GM12872 (cell line): ENCODE measurements around the gene LGALSL.

ENCODE experiments used
- TF ChIP-seq, protein P1 (sequence below): IDR thresholded peaks from 3 replicates; pipeline ENCODE4 v1.5.1; 2011; ENCODE audit warnings: low read depth, mild to moderate bottlenecking, low read length, moderate library complexity; ENCODE audit not compliant: insufficient read depth

The LGALSL gene

DNA sequence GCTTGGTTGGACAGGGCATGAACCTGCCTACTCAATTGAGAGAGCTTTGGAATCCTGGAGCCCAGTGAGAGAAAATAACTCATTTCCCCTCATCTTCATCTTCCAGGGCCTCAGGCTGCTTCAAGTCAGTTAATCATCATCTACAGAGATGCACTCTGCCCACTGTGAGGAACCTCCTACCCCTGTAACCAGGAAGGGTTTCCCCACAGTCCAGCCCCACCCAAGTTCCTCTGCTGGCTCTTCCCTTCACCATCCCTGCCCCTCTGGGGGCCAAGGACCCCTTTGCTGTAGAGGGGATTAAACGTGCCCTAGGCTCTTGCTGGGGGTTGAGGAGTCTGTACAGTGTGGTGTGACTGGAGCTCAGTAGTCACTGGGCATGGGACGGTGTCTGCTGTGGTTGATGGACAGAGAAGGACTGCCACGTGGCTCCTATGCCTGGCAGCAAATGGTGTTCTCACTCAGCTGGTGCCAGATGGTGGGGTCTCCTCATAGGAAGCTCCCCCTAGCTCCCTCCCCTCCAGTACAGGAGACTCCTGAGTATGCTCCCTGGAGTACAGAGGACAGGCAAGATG lies 29.5 kb upstream of the LGALSL start:
- TF ChIP-seq, protein P1, sequence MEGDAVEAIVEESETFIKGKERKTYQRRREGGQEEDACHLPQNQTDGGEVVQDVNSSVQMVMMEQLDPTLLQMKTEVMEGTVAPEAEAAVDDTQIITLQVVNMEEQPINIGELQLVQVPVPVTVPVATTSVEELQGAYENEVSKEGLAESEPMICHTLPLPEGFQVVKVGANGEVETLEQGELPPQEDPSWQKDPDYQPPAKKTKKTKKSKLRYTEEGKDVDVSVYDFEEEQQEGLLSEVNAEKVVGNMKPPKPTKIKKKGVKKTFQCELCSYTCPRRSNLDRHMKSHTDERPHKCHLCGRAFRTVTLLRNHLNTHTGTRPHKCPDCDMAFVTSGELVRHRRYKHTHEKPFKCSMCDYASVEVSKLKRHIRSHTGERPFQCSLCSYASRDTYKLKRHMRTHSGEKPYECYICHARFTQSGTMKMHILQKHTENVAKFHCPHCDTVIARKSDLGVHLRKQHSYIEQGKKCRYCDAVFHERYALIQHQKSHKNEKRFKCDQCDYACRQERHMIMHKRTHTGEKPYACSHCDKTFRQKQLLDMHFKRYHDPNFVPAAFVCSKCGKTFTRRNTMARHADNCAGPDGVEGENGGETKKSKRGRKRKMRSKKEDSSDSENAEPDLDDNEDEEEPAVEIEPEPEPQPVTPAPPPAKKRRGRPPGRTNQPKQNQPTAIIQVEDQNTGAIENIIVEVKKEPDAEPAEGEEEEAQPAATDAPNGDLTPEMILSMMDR, result no peak

DNA sequence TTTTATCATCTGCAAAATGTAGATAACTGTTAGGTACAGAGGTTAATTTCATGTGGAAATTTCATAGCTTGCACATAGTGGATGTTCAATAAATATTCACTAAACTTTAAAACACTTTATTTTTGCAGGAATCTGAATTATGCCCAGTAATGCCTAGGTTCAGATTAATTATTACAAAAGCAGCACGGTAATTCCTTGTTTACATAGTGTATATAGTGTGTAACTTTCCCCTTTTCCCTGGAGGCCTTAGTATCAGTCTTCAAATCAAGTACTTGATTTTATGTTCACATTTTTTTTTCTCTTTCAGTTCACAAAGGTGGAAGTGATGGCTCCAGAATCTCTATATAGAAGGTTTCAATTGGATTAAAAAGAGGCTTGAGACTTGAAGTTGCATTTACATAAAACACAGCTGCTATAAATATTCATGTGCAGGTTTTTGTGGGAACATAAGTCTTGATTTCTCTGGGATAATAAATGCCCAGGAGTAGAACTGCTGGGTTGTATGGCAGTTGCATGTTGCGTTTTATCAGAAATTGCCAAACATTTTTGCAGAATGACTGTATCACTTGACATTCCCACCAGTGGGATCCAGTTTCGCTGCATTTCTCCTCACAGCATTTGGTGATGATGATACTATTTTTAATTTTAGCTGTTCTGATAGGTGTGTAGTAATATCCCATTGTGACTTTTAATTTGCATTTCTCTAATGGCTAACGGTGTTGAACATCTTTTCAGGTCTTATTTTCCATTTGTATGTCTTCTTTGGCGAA lies 27.6 kb upstream of the LGALSL start:
- TF ChIP-seq, protein P1, result no peak

DNA sequence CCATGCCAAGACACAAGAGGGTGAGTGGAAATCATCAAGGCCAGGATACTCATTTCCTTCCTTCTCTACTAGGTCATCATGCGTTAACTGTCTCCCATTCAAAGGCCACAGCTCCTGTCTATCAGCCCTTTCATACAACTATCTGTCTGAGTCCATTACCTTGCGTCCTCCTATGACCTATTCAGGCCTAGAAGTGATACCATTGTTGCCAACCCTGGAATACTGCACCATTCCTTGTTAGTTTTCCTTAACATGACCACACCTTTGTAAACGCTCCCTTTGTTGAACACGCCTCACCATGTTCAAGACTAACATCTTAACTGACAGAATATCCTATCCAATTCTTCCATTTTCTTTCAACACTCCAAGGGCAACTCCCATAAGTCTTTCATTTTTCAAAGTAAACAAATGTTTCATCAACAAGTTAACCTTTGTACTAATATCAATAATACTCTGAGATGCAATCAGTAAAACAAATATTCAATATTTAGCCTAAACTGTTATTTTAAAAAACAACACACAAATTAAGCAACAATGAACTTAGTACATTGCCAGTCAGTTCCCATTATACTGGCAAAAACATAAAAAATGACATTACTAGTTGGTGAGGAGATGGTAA lies 19.8 kb upstream of the LGALSL start:
- TF ChIP-seq, protein P1, result no peak

DNA sequence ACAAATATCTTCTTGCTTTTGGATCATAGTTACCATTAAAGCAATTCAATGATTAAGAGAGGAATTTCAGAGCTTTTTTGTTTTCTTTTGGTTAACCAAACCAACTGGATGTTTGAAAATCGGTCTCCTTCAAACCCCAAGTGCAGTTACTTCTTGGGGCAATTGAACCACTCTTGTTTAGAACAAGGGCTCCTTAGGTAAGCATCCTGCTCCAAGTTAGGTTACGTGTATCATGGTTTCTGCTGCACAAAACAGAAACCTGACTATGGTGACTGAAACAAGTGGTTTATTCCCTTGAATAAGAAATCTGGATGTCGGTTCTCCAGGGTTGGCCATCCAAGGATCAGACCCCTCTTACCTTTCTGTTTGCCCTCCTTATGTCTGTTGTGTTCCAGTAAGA lies 16.1 kb upstream of the LGALSL start:
- TF ChIP-seq, protein P1, result no peak

DNA sequence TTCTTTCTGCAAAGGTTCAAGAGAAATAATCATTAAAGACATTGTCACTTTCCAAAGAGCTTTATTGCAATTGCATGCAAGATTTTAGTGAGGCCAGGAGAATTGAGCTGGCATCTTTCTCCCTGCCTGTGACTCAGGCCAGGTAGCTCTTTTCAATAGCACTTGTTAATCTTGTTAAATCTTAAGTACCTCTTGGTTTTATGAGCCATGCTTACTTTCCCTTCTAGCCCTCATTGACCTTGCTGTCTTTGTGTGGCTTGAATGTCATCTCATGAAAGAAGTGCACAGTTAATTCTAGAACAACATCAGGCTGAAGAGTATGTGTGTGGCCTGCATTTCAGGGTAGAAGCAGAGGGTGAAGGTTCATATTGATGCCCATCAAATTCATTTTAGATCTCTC lies 14.8 kb upstream of the LGALSL start:
- TF ChIP-seq, protein P1, result no peak

DNA sequence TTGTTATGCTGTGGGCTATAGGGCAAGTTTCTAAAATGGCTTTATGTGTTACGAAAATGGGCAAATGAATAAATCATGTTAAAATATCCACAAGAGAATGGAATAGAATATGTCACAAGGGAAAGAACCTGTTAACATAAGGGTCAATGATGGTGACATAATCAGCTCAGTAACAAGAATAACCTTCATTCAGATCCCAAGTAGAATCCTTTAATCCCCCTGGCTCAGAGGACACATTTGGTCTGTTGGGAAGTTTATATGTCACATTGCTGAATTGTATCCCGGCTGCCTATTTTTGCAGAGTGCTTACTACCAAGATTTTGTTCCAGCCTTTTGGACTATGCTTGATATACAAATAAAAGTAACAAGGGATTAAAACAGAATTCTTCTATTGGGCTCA lies 13.1 kb upstream of the LGALSL start:
- TF ChIP-seq, protein P1, result no peak

DNA sequence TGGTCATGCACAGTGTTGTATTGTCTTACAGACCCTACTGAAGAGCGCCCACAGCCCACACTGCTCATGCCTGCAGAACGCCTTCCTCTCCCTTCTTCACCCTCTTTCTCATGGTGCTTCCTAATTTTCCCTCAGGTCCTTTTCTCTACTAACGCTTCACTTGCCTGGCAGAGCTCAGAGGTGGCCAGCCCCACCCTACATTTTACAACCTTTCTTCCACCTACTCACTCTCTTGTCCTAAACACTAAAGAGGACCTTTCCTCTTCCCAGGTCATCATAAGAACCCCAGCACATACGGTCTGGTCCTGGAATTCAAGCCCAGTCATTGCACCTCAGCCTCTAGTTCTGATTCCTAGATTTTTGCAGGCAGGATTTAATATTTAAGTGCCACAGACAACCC lies 11.7 kb upstream of the LGALSL start:
- TF ChIP-seq, protein P1, result no peak
